Measurements from ENCODE around the gene CUL2.

The CUL2 gene

GRCh38 chr10:35058686-35059085 lies 31.5 kb downstream of the CUL2 start:
- H3K4me2 ChIP-seq (ENCODE audit: insufficient read depth, low read length) = no peak overlapping the region
- no peak overlapping the region for H3K27ac ChIP-seq (ENCODE audit: low read length)
- H3K27me3 ChIP-seq (ENCODE audit: insufficient read depth, low read length, poor library complexity) = no peaks in the 10 kb centered on the region
- no peak for DNase-seq
- H3K36me3 ChIP-seq (ENCODE audit: insufficient read depth, low read length) = peaks cover 75% of the 10 kb centered on the region
- H3K79me2 ChIP-seq (ENCODE audit: insufficient read depth, low read length) = peaks cover 6% of the 10 kb centered on the region
- no peaks in the 10 kb centered on the region for H3K4me1 ChIP-seq (ENCODE audit: insufficient read depth, low read length)
- H2AFZ ChIP-seq (ENCODE audit: low read depth, low read length) = no peak overlapping the region
- TF ChIP-seq EZH2 (IDR thresholded peaks at IDR 0.05; ENCODE audit: borderline replicate concordance, low read depth, low read length, severe bottlenecking) (no peak), CTCF (IDR thresholded peaks at IDR 0.05; ENCODE audit: borderline replicate concordance, extremely low read depth, low read length, poor library complexity, severe bottlenecking) (no peak)
- H3K4me3 ChIP-seq (ENCODE audit: low read depth in 1 of 2, low read length in 2 of 2) = no peak overlapping the region
- no peak for ATAC-seq (ENCODE audit: insufficient read depth, low read depth)
- no peaks in the 10 kb centered on the region for H3K9me3 ChIP-seq (ENCODE audit: insufficient read depth, low read length, severe bottlenecking)
- H4K20me1 ChIP-seq (ENCODE audit: insufficient read depth, low read length) = no peaks in the 10 kb centered on the region; the same call in 1 of the 2 replicates
- H3K9ac ChIP-seq (ENCODE audit: low read depth, low read length) = no peak overlapping the region

- H4K20me1 ChIP-seq (ENCODE audit: insufficient read depth, low read length) = no peaks in the 10 kb centered on the region; the same call in 1 of the 2 replicates
- H3K27me3 ChIP-seq (ENCODE audit: insufficient read depth, low read length, poor library complexity) = no peaks in the 10 kb centered on the region
- H3K9ac ChIP-seq (ENCODE audit: low read depth, low read length) = no peak overlapping the region
- H3K4me2 ChIP-seq (ENCODE audit: insufficient read depth, low read length) = no peak overlapping the region
- no peak overlapping the region for H2AFZ ChIP-seq (ENCODE audit: low read depth, low read length)
- peaks cover 6% of the 10 kb centered on the region for H3K79me2 ChIP-seq (ENCODE audit: insufficient read depth, low read length)
- no peak for TF ChIP-seq EZH2 (IDR thresholded peaks at IDR 0.05; ENCODE audit: borderline replicate concordance, low read depth, low read length, severe bottlenecking)
- TF ChIP-seq CTCF (IDR thresholded peaks at IDR 0.05; ENCODE audit: borderline replicate concordance, extremely low read depth, low read length, poor library complexity, severe bottlenecking) = no peak
- no peak for DNase-seq
- no peak for ATAC-seq (ENCODE audit: insufficient read depth, low read depth)
- H3K9me3 ChIP-seq (ENCODE audit: insufficient read depth, low read length, severe bottlenecking) = no peaks in the 10 kb centered on the region
- no peaks in the 10 kb centered on the region for H3K4me1 ChIP-seq (ENCODE audit: insufficient read depth, low read length)
- no peak overlapping the region for H3K27ac ChIP-seq (ENCODE audit: low read length)
- H3K36me3 ChIP-seq (ENCODE audit: insufficient read depth, low read length) = peaks cover 75% of the 10 kb centered on the region
- H3K4me3 ChIP-seq (ENCODE audit: low read depth in 1 of 2, low read length in 2 of 2) = no peak overlapping the region
Measured at GRCh38 chr10:35058134-35058533, 32.0 kb downstream of the CUL2 start.

- no peak for TF ChIP-seq CTCF (IDR thresholded peaks at IDR 0.05; ENCODE audit: borderline replicate concordance, extremely low read depth, low read length, poor library complexity, severe bottlenecking)
- no peak for TF ChIP-seq EZH2 (IDR thresholded peaks at IDR 0.05; ENCODE audit: borderline replicate concordance, low read depth, low read length, severe bottlenecking)
- Histone ChIP-seq H3K9ac (ENCODE audit: low read depth, low read length) (no peak overlapping the region), H3K27ac (ENCODE audit: low read length) (no peak overlapping the region), H3K4me2 (ENCODE audit: insufficient read depth, low read length) (no peak overlapping the region), H3K4me1 (ENCODE audit: insufficient read depth, low read length) (no peaks in the 10 kb centered on the region), H3K27me3 (ENCODE audit: insufficient read depth, low read length, poor library complexity) (no peaks in the 10 kb centered on the region), H3K79me2 (ENCODE audit: insufficient read depth, low read length) (peaks cover 6% of the 10 kb centered on the region), H3K36me3 (ENCODE audit: insufficient read depth, low read length) (peaks cover 72% of the 10 kb centered on the region), H2AFZ (ENCODE audit: low read depth, low read length) (no peak overlapping the region), H3K4me3 (ENCODE audit: low read depth in 1 of 2, low read length in 2 of 2) (no peak overlapping the region), H4K20me1 (ENCODE audit: insufficient read depth, low read length) (no peaks in the 10 kb centered on the region; the same call in 1 of the 2 replicates), H3K9me3 (ENCODE audit: insufficient read depth, low read length, severe bottlenecking) (no peaks in the 10 kb centered on the region)
- DNase-seq = no peak
- no peak for ATAC-seq (ENCODE audit: insufficient read depth, low read depth)
Measured at GRCh38 chr10:35056686-35057085, 33.5 kb downstream of the CUL2 start.

GRCh38 chr10:35056133-35056532 lies 34.0 kb downstream of the CUL2 start:
- Histone ChIP-seq H3K4me1 (ENCODE audit: insufficient read depth, low read length) (no peaks in the 10 kb centered on the region), H3K4me3 (ENCODE audit: low read depth in 1 of 2, low read length in 2 of 2) (no peak overlapping the region), H3K79me2 (ENCODE audit: insufficient read depth, low read length) (peaks cover 6% of the 10 kb centered on the region), H2AFZ (ENCODE audit: low read depth, low read length) (no peak overlapping the region), H3K9me3 (ENCODE audit: insufficient read depth, low read length, severe bottlenecking) (no peaks in the 10 kb centered on the region), H3K27me3 (ENCODE audit: insufficient read depth, low read length, poor library complexity) (no peaks in the 10 kb centered on the region), H3K27ac (ENCODE audit: low read length) (no peak overlapping the region), H4K20me1 (ENCODE audit: insufficient read depth, low read length) (no peaks in the 10 kb centered on the region; the same call in 1 of the 2 replicates), H3K9ac (ENCODE audit: low read depth, low read length) (no peak overlapping the region), H3K4me2 (ENCODE audit: insufficient read depth, low read length) (no peak overlapping the region), H3K36me3 (ENCODE audit: insufficient read depth, low read length) (peaks cover 71% of the 10 kb centered on the region)
- TF ChIP-seq CTCF (IDR thresholded peaks at IDR 0.05; ENCODE audit: borderline replicate concordance, extremely low read depth, low read length, poor library complexity, severe bottlenecking) (no peak), EZH2 (IDR thresholded peaks at IDR 0.05; ENCODE audit: borderline replicate concordance, low read depth, low read length, severe bottlenecking) (no peak)
- DNase-seq (no peak), ATAC-seq (ENCODE audit: insufficient read depth, low read depth) (no peak)
